Endodermal cell (in vitro differentiated cells): ENCODE results near the gene ANAPC5. TPM values are rescaled to one million over a fixed set of nuclear protein-coding genes. Genes with fewer than 3 reads are reported as not detected.
A peak's percentile ranks its signal among the peaks of the same experiment; 100 is the strongest.

Experiments used
- DNase-seq: peaks from one replicate; pipeline ENCODE4 v3.0.0-alpha.2; 2017
- H3K27ac ChIP-seq: 2 replicates; pipeline ENCODE4 v1.5.1; 2013; ENCODE audit warnings: mild to moderate bottlenecking, low read depth, low read length, moderate library complexity
- H3K27me3 ChIP-seq: 2 replicates; pipeline ENCODE4 v1.6.1; 2013; ENCODE audit warnings: mild to moderate bottlenecking, low read length, moderate library complexity; ENCODE audit not compliant: insufficient read depth, control insufficient read depth, poor library complexity, severe bottlenecking
- H3K36me3 ChIP-seq: 2 replicates; pipeline ENCODE4 v1.7.0; 2013; ENCODE audit warnings: mild to moderate bottlenecking, low read length, moderate library complexity; ENCODE audit not compliant: control insufficient read depth, insufficient read depth
- H3K4me1 ChIP-seq: one replicate; pipeline ENCODE4 v1.7.0; 2013; ENCODE audit warnings: low read length; ENCODE audit not compliant: control insufficient read depth, insufficient read depth
- H3K4me3 ChIP-seq: 2 replicates; pipeline ENCODE4 v1.5.1; 2013; ENCODE audit warnings: mild to moderate bottlenecking, low read length, moderate library complexity
- H3K9ac ChIP-seq: 2 replicates; pipeline ENCODE4 v1.6.1; 2013; ENCODE audit warnings: mild to moderate bottlenecking, low read length, moderate library complexity; ENCODE audit not compliant: poor library complexity, severe bottlenecking; ENCODE audit errors: extremely low read depth
- H3K9me3 ChIP-seq: 2 replicates; pipeline ENCODE4 v1.6.1; 2013; ENCODE audit warnings: mild to moderate bottlenecking, low read length, moderate library complexity; ENCODE audit not compliant: control insufficient read depth
- H3K27ac Mint-ChIP-seq: 2 replicates; pipeline ENCODE4 v1.8.0; 2020; ENCODE audit warnings: mixed read lengths
- H3K27me3 Mint-ChIP-seq: 2 replicates; pipeline ENCODE4 v1.8.0; 2021; ENCODE audit warnings: mild to moderate bottlenecking, mixed read lengths; ENCODE audit not compliant: insufficient read depth
- H3K36me3 Mint-ChIP-seq: 2 replicates; pipeline ENCODE4 v1.8.0; 2020; ENCODE audit warnings: low read depth, mixed read lengths
- H3K4me1 Mint-ChIP-seq: 2 replicates; pipeline ENCODE4 v1.8.0; 2020; ENCODE audit warnings: mixed read lengths
- H3K4me3 Mint-ChIP-seq: 2 replicates; pipeline ENCODE4 v1.8.0; 2020; ENCODE audit warnings: mild to moderate bottlenecking, moderate library complexity, mixed read lengths
- H3K9me3 Mint-ChIP-seq: 2 replicates; pipeline ENCODE4 v1.8.0; 2020; ENCODE audit warnings: mild to moderate bottlenecking, mixed read lengths
- WGBS, 2 experiments: methylation state at CpG; one replicate each; pipeline versions ENCODE4 v1.1.5 to v1.1.7; 2013; ENCODE audit warnings: missing lambda C conversion rate in 2 of 2, mixed read lengths in 1 of 2; ENCODE audit not compliant: insufficient coverage in 1 of 2, insufficient read length in 1 of 2; 5-methylcytosine and 5-hydroxymethylcytosine counted together
- total RNA-seq, 2 donors: library from RNA; stranded (reverse); fragmentation: NEBNext Ultra II Directional in 1 of 2; extraction: Animal tissue kit (Norgen Biotek cat#: 25700) in 1 of 2; gene quantifications; 2 replicates in 1 of 2; 3 replicates in 1 of 2; pipeline ENCODE4 v1.2.1, GENCODE V29; 2021
- TF ChIP-seq, protein P1 (sequence below): fragments of 200-600 bp; sonication (generic); conservative IDR thresholded peaks from 2 replicates; pipeline ENCODE4 v1.5.0; 2021; ENCODE audit warnings: antibody characterized with exemption, mild to moderate bottlenecking

Gene ANAPC5
- total RNA-seq, 2 donors from 2014 or later = 87.7 to 111 TPM

DNA sequence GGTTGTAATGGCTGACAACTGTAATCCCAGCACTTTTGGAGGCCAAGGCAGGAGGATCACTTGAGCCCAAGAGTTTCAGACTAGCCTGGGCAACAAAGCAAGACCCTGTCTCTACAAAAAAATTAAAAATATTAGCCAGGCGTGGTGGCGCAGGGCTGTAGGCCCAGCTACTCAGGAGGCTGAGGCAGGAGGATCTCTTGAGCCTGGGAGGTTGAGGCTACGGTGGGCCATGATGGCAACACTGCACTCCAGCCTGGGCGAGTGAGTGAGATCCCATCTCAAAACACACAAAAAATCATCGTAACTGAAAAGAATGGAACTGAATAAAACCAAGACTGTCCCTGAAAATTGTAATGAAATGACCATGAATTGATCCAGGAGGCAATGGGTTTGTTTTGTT lies 61.8 kb downstream of the ANAPC5 start:
- Histone ChIP-seq H3K9me3 (no peaks in the 10 kb centered on the region), H3K4me3 (no peak overlapping the region), H3K27ac (no peak overlapping the region), H3K4me1 (peaks cover 4% of the 10 kb centered on the region), H3K36me3 (peaks cover 16% of the 10 kb centered on the region), H3K9ac (no peak overlapping the region), H3K27me3 (no peaks in the 10 kb centered on the region)
- Mint-ChIP-seq H3K27me3 (no peaks in the 10 kb centered on the region), H3K4me3 (no peak overlapping the region), H3K4me1 (peaks cover 23% of the 10 kb centered on the region), H3K36me3 (peaks cover 43% of the 10 kb centered on the region), H3K27ac (no peak overlapping the region), H3K9me3 (no peaks in the 10 kb centered on the region)
- WGBS, 2 experiments = 91% methylated on average over 5 of the region's 5 CpGs; no CpG with 5 or more reads in 1 of the 2 experiments
- TF ChIP-seq, protein P1, sequence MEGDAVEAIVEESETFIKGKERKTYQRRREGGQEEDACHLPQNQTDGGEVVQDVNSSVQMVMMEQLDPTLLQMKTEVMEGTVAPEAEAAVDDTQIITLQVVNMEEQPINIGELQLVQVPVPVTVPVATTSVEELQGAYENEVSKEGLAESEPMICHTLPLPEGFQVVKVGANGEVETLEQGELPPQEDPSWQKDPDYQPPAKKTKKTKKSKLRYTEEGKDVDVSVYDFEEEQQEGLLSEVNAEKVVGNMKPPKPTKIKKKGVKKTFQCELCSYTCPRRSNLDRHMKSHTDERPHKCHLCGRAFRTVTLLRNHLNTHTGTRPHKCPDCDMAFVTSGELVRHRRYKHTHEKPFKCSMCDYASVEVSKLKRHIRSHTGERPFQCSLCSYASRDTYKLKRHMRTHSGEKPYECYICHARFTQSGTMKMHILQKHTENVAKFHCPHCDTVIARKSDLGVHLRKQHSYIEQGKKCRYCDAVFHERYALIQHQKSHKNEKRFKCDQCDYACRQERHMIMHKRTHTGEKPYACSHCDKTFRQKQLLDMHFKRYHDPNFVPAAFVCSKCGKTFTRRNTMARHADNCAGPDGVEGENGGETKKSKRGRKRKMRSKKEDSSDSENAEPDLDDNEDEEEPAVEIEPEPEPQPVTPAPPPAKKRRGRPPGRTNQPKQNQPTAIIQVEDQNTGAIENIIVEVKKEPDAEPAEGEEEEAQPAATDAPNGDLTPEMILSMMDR = no peak
- no peak for DNase-seq

DNA sequence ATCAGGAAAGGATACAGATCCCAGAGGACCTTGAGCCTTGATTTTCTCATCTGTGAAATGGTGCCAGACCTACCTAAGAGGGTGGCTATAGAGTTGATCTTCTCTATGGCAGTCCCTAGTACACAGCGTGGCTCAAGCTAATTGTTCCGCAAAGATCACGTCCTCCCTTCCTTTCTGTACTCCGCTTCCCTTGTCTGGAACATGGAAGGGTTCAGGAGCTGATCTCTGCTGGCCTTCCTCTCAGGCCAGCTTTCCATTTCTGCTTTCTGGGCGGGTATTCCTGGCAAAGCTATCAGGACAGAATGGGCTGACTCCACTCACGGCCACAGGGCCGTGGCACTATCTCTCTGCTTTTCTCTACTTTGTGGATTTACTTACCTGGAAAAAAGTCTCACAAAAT lies 62.2 kb downstream of the ANAPC5 start:
- peaks cover 16% of the 10 kb centered on the region for H3K36me3 ChIP-seq
- no peak overlapping the region for H3K4me3 Mint-ChIP-seq
- H3K9me3 ChIP-seq = no peaks in the 10 kb centered on the region
- no peaks in the 10 kb centered on the region for H3K27me3 Mint-ChIP-seq
- peaks cover 45% of the 10 kb centered on the region for H3K36me3 Mint-ChIP-seq
- TF ChIP-seq, protein P1 = no peak
- peaks cover 4% of the 10 kb centered on the region for H3K4me1 ChIP-seq
- no peak overlapping the region for H3K27ac ChIP-seq
- no peak overlapping the region for H3K4me3 ChIP-seq
- 92 to 97% methylated on average over 4 to 7 of the region's 7 CpGs for WGBS, 2 experiments
- no peaks in the 10 kb centered on the region for H3K27me3 ChIP-seq
- peak overlapping the region; percentile 68 for H3K27ac Mint-ChIP-seq
- H3K9me3 Mint-ChIP-seq = no peaks in the 10 kb centered on the region
- no peak overlapping the region for H3K9ac ChIP-seq
- peaks cover 19% of the 10 kb centered on the region for H3K4me1 Mint-ChIP-seq
- no peak for DNase-seq

DNA sequence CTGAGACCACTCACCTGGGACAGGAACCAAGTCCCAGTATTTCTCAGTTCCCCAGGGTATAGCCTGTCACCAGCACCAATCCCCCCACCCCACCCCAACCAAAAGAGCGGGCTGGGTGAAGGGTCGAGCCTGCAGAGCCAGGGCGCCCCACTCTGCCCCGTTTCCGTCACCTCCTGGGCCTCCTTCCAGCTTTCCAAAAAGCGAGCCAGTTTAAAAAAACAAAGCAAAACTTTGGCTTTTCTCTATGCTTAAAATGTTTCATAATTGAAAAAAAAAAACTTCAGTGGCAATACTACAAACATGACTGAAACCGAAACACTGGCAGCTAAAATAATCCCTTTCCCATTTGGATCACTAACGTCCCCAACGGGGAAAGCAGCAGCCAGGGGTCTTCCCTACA lies 63.2 kb downstream of the ANAPC5 start:
- Histone ChIP-seq H3K9ac (no peak overlapping the region), H3K4me3 (no peak overlapping the region), H3K36me3 (peaks cover 16% of the 10 kb centered on the region), H3K27me3 (no peaks in the 10 kb centered on the region), H3K4me1 (peaks cover 7% of the 10 kb centered on the region), H3K9me3 (no peaks in the 10 kb centered on the region), H3K27ac (no peak overlapping the region)
- 79 to 100% methylated on average over 1 to 9 of the region's 9 CpGs for WGBS, 2 experiments
- TF ChIP-seq, protein P1 = no peak
- no peak for DNase-seq
- H3K36me3 Mint-ChIP-seq = peaks cover 49% of the 10 kb centered on the region
- no peak overlapping the region for H3K4me3 Mint-ChIP-seq
- no peak overlapping the region for H3K27ac Mint-ChIP-seq
- no peaks in the 10 kb centered on the region for H3K27me3 Mint-ChIP-seq
- peaks cover 19% of the 10 kb centered on the region for H3K4me1 Mint-ChIP-seq
- H3K9me3 Mint-ChIP-seq = no peaks in the 10 kb centered on the region
